GM19328 (cell line): ENCODE data around the gene LRCH3.

Source experiments
- ATAC-seq: cut with Tn5 transposase; IDR thresholded peaks from one replicate; pipeline ENCODE4 v1.9.1; 2021; ENCODE audit warnings: mild to moderate bottlenecking, moderate library complexity; ENCODE audit not compliant: unreplicated experiment

The LRCH3 gene

GRCh38 chr3:197791892-197792647 is 1.0 kb downstream of the LRCH3 start:
- peak; percentile 27 for ATAC-seq

DNA sequence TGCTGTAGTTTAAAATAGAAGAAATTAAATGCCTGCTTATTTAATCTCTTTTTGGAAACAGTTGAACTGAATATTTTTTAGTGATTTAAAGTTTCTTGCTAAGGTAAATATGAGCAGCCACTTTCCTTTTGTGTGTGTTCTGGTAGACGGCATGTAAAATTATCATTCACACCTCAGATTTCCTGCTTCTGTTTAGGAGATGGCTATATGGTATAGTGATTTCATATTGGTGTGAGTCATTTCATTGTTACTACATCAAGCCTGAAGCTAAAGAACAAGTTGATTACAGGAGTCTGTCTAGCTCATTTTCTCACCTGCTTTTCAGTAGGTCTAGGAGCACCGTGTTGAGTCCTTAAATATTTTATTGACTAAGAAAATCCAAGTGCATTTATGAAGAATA is 2.2 kb downstream of the LRCH3 start:
- no peak for ATAC-seq

DNA sequence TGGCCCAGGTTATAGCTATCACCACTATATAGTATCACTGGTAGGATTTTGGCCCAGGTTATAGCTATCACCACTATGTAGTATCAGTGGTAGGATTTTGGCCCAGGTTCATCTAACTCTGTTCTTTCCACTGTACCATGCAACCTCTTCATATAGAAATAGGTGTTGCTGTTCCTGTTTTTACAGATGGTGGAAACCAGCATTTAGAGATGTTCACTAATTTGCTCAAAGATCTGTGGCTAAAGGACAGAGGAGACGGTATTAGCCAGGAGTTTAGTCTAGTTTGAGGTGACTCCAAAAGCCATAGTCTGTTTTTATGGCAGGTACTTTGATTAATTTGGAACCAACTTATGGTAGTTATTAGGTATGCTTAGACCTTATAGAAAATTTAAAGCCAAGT is 3.1 kb downstream of the LRCH3 start:
- ATAC-seq = no peak

- no peak for ATAC-seq
Measured at GRCh38 chr3:197795200-197795599, 4.1 kb downstream of the LRCH3 start.

DNA sequence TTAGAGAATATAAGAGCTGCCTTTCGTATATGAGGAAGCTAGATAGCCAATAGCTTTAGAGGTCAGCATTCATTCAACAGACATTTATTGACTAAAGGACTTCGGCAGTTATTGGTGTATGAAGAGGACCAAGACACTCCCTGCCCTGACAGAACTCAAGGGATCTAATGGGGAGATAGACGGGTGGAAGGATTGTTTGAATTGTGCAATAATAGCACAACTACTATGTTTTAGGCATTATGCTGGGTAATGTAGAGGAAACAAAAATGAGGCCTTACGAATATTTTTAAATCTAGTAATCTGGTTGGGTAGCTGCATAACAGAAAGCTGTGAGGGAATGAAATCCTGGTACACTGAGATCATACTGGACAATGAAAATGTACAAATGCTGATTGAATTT is 5.0 kb downstream of the LRCH3 start:
- no peak for ATAC-seq

GRCh38 chr3:197798863-197799262 is 7.8 kb downstream of the LRCH3 start:
- ATAC-seq = no peak

DNA sequence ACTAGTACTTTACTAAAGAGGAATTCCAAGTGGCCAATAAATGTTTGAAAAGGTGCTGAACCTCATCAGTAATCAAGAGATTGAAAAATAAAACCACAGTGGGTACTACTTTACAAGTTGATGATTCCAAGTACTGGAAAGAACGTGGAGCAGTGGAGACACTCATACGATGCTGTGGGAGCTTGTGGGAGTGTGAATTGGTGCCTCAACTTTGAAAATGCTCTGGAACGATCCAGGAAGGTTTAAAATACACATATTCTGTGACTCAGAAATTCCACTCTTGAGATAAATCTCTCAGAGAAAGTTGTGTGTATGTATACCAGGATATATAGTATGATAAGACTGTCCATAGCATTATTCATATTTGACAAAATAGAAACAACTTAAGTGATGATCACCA is 9.3 kb downstream of the LRCH3 start:
- ATAC-seq = no peak

- ATAC-seq = no peak
Measured at GRCh38 chr3:197801891-197802778, 11.1 kb downstream of the LRCH3 start.

DNA sequence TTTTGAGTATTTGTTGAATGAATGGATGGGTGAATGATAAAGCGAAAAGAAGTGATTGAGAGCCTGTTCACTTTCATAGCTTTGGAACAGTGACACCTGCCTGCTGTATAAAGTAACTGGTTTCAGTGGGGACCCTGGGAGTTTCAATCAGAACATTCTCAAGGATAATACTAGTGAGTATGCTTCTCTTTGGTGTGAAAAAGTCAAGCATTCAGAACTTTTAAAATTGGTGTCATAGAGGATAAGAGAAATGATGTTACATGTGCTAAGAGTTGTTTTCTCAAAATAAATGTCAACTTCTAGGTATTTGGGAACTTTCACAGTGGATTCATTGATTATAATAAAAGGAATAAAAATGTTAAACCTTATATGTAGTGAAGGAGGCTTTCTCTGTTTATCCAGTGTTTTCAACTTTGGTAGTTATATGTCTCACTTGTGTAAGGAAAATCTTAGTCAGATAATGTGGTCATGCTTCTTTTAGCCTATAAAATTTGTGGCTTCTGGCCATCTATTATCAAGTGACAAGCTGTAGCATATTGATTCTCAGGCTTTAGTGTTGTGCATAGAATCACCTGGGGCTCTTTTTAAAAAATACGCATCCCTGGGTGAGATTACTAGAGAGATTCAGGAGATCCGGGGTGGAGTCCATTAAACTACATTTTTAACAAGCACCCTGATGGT is 11.9 kb downstream of the LRCH3 start:
- no peak for ATAC-seq

DNA sequence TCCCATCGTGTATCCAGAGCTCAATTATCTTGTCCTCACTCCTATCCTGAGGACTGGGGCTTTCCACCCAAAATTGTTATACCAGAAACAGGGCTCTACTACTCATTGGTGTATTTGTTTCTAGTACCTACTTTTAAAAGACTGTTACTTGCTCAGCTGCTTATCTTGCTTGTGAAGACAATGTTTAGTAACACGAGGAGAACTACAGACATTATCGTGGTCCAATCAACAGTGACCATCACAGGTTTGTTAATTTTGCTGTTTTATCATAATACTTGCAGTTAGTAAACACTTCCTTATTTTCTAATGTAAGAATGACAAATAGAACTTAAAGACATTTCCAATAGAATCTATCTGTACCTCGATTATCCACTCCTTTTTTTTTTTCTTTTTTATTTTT is 13.5 kb downstream of the LRCH3 start:
- no peak for ATAC-seq

DNA sequence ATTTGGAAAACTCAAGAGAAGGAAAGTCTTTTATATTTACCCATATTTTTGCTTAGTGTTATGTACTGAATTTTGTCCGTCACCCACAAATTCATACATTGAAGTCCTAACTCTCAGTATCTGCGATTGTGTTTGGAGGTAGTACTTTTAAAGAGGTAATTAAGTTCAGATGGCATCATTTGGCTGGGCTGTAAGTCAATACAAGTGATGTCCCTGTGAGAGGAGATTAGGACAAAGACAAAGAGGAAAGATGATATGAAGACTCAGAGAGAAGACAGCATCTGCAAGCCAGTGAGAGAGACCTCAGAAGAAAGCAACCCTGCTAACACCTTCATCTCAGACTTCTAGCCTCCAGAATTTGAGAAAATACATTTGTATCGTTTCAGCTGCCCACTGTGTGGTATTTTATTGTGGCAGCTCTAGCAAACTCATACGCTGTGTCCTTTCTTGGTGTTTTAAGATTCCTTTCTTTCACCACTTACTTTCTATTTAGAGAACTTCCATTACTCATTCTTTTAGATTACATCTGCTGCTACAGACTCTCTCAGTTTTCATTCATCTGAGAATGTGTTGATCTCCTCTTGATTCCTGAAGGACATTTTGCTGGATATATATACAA is 17.0 kb downstream of the LRCH3 start:
- no peak for ATAC-seq

GRCh38 chr3:197809356-197810020 is 18.4 kb downstream of the LRCH3 start:
- no peak for ATAC-seq

GRCh38 chr3:197810901-197811300 is 19.8 kb downstream of the LRCH3 start:
- ATAC-seq = no peak

DNA sequence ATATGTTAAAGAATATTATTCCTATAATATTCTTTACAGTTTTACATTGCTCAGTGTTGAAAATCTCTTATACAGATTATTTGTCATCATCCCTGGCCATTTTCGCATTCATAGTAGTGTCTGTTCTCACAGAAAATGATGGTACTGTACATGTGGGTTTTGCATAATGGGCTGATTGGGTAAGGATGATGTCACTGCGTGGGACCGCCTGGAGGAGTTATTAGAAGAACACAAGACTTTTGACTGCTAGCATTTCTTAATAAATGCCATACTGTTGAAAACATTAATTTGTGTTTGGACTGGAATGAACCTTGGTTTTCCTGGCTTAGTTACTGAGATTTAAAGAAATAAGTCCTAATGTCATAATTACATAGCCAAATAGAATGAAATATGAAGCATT is 20.3 kb downstream of the LRCH3 start:
- no peak for ATAC-seq

GRCh38 chr3:197814372-197814771 is 23.3 kb downstream of the LRCH3 start:
- ATAC-seq = no peak

- ATAC-seq = no peak
Measured at GRCh38 chr3:197820550-197821335, 29.7 kb downstream of the LRCH3 start.

DNA sequence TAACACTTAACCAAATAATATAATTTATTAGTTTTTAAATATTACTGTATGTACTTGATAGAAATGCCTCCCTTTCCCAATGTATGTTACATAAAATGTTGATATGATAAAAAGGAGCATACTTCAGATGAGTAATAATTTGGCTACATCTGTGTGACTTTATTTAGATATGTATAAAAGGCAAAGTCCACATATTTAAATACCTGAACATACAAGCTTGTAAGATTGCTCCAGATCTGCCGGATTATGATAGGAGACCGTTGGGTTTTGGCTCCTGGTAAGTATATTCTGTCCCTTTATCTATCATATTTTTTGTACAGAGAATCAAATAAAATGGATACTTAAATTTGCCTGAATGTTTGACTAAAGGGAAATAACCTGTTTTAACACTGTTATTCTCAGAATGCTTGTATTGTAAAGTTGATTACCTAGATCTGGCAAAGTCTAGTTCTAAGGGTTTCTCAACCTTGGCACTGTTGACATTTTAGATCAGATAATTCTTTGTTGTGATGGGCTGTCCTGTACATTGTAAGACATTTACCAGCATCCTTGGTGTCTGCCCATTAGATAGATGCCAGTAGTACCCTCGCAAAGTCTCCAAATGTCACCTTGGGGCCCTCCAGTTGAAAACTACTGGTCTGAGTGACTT is 38.5 kb downstream of the LRCH3 start:
- ATAC-seq = no peak

DNA sequence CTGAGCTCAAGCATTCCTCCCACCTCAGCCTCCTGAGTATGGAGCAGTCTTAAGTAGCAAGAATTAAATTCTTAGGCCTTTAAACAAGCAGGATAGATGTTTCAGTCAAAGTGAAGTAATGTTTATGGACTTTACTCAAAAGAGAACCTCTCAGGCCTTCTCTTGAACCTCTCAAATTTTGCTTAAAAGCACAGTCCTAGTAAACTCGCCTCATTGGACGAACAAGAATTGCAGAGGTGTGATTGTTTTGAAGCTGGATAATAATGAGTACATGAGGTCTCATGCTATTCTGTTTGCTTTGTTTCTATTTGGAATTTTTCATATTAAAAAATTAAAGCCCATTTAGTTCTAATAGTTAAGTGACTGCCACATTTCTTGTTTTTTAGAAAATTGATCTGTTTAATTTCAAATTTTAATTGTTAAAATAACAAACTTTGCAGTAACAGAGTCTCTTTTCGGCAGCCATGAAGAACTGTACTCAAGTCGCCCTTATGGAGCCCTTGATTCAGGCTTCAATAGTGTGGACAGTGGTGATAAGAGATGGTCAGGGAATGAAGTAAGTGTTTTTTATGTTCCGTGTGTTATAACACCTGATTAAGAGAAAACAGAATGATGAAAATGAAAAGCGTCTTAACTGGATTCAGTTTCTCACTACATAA is 39.4 kb downstream of the LRCH3 start:
- ATAC-seq = no peak

DNA sequence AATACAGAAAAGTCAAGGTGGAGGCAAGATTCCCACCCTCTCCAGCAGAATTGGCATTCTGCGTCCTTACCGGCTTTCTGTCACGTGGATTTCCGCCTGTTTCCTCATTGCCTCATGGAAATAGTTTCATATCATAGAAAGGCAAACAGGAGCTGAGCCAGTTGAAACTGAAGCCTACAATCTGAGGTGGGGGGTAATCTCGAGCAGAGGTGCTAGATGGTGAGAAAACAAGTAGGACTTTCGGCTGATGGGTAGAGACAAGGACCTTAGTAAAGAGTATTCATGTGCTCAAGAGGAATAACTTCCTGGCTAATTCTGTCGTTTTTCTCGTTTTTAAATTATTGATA is 39.9 kb downstream of the LRCH3 start:
- no peak for ATAC-seq
